GM21390 (cell line): ENCODE measurements around the gene C16orf86.
"Not testable (repeated sequence)": the region's sequence is repeated elsewhere in the genome, so short reads cannot be mapped to it uniquely, and the experiment has no call there.

ENCODE experiments used
- ATAC-seq: cut with Tn5 transposase; IDR thresholded peaks from one replicate; pipeline ENCODE4 v1.9.1; 2021; ENCODE audit not compliant: unreplicated experiment

The C16orf86 gene

DNA sequence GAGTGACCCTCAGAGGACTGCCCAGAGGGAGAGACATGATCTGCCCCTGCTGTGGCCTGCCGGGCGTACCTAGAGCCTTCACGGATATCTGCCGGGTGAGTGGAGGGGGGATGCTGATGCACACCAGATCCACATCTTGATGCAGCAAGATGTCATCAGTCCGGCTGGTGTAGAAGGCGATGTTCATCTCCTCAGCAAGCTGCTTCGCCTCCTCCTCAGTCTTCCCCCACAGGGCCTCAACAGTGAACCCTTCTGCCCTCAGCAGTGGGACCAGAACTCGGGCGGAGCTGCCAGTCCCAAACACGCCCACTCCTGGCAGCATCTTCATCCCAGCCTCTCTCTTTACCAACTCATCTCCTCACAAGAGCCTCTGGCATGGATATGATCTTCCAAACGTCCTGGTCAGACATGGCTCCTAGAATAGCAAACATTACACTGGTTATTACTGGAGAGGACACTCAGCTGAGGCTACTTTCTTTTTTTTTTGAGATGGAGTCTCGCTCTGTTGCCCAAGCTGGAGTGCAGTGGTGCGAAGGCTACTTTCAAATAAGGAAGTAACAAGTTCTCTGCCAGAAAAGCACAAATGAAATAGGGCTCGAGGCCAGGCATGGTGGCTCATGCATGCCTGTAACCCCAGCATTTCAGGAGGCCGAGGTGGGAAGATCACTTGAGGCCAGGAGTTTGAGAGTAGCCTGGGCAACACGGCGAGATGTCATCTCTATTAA lies 18.9 kb downstream of the C16orf86 start:
- ATAC-seq = no peak

GRCh38 chr16:67693517-67694285 lies 27.1 kb downstream of the C16orf86 start:
- ATAC-seq = not testable (repeated sequence)

DNA sequence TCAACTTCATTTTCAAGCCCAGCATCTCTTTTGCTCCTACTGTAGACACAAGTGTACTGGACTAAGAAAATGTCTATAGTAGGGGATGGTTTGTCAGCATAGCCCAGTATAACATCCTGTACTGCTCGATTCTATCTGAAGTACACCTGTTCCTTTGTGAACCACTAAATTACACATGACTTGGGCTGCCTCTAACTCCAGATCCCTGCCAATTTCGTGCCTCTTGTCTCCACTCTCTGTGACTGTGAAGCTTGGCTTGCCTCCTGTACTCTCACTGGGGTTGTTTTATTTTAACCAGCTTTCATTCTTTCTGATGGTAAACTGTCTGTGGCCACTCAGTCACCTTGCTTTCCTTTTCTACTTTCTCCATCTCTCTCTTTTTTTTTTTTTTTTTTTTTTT lies 28.0 kb downstream of the C16orf86 start:
- no peak for ATAC-seq

DNA sequence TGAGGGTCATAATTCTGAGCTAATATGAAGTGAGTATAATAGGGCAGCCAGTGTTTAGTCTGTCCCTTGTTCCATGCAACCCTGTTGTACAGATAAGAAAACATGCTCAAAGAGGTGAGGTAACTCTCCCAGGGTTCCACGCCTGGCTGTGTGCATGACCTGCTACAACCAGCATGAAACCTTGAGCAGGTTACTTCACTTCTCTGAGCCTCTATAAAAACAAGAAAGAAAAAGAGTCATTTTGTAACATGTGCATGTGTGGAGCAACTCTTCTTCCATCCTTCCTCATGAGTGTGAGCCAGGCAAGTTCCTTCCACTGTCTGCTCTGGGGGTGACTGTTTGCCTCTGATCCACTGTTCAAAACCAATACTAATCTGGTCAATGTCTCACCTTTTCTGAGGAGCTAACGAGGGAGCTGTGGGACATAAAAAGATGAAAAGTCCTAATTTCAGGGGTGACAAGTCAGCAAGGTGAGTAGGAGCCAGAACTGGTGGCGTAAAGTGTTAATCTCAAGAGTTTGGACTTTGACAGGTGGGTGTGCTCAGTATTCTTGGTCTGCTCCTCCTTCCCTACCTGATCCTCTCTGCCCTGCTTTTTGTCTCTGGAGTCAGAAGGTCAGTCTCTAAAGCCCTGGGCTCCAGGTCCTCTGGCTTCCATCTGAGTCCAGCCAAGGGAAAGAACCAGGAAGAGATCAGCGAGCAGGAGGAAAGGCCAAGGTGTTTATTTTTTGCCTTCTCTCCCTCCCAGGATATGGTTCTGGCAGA lies 31.0 kb downstream of the C16orf86 start:
- ATAC-seq = no peak

DNA sequence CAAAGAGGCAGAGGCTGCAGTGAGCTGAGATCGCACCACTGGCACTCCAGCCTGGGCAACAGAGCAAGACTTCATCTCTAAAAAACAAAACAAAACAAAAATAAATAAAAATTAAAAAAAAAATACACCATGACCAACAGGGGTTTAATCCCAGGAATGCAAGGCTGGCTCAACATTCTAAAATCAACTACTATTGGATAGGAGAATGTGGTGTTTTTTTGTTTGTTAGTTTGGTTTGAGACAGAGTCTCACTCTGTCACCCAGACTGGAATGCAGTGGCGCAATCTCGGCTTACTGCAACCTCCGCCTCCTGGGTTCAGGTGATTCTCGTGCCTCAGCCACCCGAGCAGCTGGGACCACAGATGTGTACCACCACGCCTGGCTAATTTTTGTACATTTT lies 32.7 kb downstream of the C16orf86 start:
- ATAC-seq = no peak

- no peak for ATAC-seq
These were observed 34.8 kb downstream of the C16orf86 start for GRCh38 chr16:67701420-67701819.

- ATAC-seq = no peak
These were observed 35.5 kb downstream of the C16orf86 start for GRCh38 chr16:67702130-67702529.

GRCh38 chr16:67703626-67704025 lies 37.0 kb downstream of the C16orf86 start:
- ATAC-seq = no peak

DNA sequence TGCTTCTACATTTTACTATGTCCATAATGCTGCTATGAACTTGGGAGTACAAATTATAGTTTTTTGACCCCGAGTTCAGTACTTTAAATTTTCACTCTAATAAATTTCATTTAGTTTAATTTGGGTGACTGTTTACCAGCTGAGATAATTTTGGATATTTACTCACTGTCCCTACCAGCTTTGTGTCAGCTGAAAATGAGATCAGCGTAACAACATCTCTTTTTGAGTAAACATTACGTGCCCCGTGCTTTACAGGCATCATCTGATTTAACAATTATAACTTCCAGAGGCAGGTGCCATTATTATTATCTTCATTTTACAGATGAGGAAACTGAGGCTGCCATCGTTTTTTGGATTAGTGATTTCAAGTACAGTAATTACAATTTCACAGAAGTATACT lies 37.5 kb downstream of the C16orf86 start:
- no peak for ATAC-seq

- ATAC-seq = no peak
These were observed 40.6 kb downstream of the C16orf86 start for GRCh38 chr16:67707210-67707609.

GRCh38 chr16:67707790-67708189 lies 41.2 kb downstream of the C16orf86 start:
- ATAC-seq = no peak

GRCh38 chr16:67708368-67708771 lies 41.8 kb downstream of the C16orf86 start:
- no peak for ATAC-seq

DNA sequence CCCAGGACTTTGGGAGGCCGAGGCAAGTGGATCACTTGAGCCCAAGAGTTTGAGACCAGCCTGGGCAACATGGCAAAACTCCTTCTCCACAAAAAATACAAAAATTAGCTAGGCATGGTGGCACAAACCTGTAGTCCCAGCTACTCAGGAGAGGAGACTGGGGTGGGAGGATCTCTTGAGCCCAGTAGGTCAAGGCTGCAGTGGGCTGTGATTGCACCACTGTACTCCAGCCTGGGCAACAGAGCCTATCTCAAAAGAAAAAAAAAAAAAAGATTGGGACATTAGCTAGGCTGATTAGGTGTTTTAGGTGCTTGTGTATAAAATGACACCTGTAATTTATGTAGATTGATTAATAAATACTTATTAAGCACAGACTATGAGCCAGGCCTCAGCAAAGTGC lies 42.4 kb downstream of the C16orf86 start:
- ATAC-seq = no peak

- no peak for ATAC-seq
These were observed 44.0 kb downstream of the C16orf86 start for GRCh38 chr16:67710607-67711006.

GRCh38 chr16:67713647-67714273 lies 47.1 kb downstream of the C16orf86 start:
- ATAC-seq = no peak

DNA sequence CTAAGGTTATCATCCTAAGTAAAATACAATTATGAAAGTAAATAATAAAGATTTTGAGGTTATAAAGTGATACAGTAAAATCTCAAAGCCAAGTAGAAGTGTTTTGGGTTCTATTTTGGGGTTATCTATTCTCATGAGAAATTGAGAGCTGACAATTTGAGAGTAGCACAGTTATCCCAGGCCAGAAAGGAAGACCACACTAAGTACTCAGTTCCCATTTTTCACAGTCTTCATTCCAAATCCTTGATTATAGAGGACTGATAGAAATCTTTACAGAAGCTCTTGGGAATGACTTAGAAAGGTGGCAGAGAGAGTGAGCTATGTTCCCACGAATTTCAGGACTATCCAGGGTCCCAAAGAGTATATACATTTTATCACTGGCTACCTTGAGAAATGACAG lies 47.9 kb downstream of the C16orf86 start:
- no peak for ATAC-seq

DNA sequence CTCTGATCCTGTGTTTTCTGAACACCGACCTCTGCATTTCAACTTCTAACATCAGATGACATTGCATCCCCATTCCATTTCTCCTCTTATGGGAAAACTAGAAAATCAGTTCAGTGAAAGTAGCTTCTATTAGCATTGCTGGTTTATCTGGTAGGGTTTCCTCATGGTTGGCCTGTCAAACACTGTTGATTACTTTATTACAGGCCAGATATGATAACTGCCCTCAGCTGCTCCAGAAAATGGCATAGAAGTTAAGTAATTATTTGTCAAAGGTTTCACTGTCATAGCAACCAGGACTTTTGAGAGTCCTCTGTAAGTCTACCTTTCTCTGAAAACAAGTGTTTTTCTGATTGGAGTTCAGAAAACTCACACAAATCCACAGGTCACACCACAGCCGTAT lies 49.5 kb downstream of the C16orf86 start:
- no peak for ATAC-seq
